HG02884 (cell line): Measurements from ENCODE around the gene LHX6.

ENCODE experiments used
- ATAC-seq: cut with Tn5 transposase; IDR thresholded peaks from one replicate; pipeline ENCODE4 v1.9.1; 2021; ENCODE audit warnings: mild to moderate bottlenecking, moderate library complexity; ENCODE audit not compliant: unreplicated experiment

LHX6 gene

GRCh38 chr9:122216798-122217418, 11.8 kb downstream of the LHX6 start:
- ATAC-seq: no peak

- ATAC-seq: no peak
Observed at GRCh38 chr9:122216138-122216797, 12.5 kb downstream of the LHX6 start.

- ATAC-seq: no peak
Observed at GRCh38 chr9:122215663-122216062, 13.1 kb downstream of the LHX6 start.

GRCh38 chr9:122214507-122214906, 14.2 kb downstream of the LHX6 start:
- ATAC-seq: no peak

GRCh38 chr9:122213589-122214413, 15.0 kb downstream of the LHX6 start:
- ATAC-seq: peak; percentile 50

- no peak for ATAC-seq
Observed at GRCh38 chr9:122213102-122213588, 15.6 kb downstream of the LHX6 start.

- no peak for ATAC-seq
Observed at GRCh38 chr9:122212473-122213004, 16.2 kb downstream of the LHX6 start.

- no peak for ATAC-seq
Observed at GRCh38 chr9:122209451-122209850, 19.3 kb downstream of the LHX6 start.

GRCh38 chr9:122207096-122207495, 21.7 kb downstream of the LHX6 start:
- ATAC-seq: no peak

- ATAC-seq: no peak
Observed at GRCh38 chr9:122206118-122207046, 22.4 kb downstream of the LHX6 start.

- no peak for ATAC-seq
Observed at GRCh38 chr9:122205176-122205575, 23.6 kb downstream of the LHX6 start.

- ATAC-seq: no peak
Observed at GRCh38 chr9:122204491-122204890, 24.3 kb downstream of the LHX6 start.

GRCh38 chr9:122204055-122204454, 24.7 kb downstream of the LHX6 start:
- ATAC-seq: no peak

GRCh38 chr9:122202111-122202510, 26.6 kb downstream of the LHX6 start:
- no peak for ATAC-seq

GRCh38 chr9:122201641-122202040, 27.1 kb downstream of the LHX6 start:
- ATAC-seq: no peak

GRCh38 chr9:122200960-122201595, 27.7 kb downstream of the LHX6 start:
- ATAC-seq: no peak

GRCh38 chr9:122197882-122198281, 30.9 kb downstream of the LHX6 start:
- no peak for ATAC-seq

- ATAC-seq: no peak
Observed at GRCh38 chr9:122197426-122197825, 31.3 kb downstream of the LHX6 start.

GRCh38 chr9:122195875-122196274, 32.9 kb downstream of the LHX6 start:
- no peak for ATAC-seq

- ATAC-seq: no peak
Observed at GRCh38 chr9:122193651-122194050, 35.1 kb downstream of the LHX6 start.
